Endothelial cell (in vitro differentiated cells): ENCODE data around the gene IREB2. TPM values are rescaled to one million over a fixed set of nuclear protein-coding genes. Genes with fewer than 3 reads are reported as not detected.

Source experiments
- DNase-seq: peaks from one replicate; pipeline ENCODE4 v3.0.0; 2021; ENCODE audit warnings: low spot score
- H3K27ac Mint-ChIP-seq: one replicate; pipeline ENCODE4 v1.8.0; 2021; ENCODE audit warnings: mixed read lengths, inconsistent platforms; ENCODE audit not compliant: unreplicated experiment
- H3K27me3 Mint-ChIP-seq: one replicate; pipeline ENCODE4 v1.8.0; 2021; ENCODE audit warnings: mild to moderate bottlenecking, moderate library complexity, mixed read lengths, inconsistent platforms; ENCODE audit not compliant: unreplicated experiment
- H3K36me3 Mint-ChIP-seq: one replicate; pipeline ENCODE4 v1.8.0; 2021; ENCODE audit warnings: mild to moderate bottlenecking, low read depth, mixed read lengths, inconsistent platforms; ENCODE audit not compliant: unreplicated experiment
- H3K4me1 Mint-ChIP-seq: one replicate; pipeline ENCODE4 v1.8.0; 2021; ENCODE audit warnings: mild to moderate bottlenecking, mixed read lengths, inconsistent platforms; ENCODE audit not compliant: unreplicated experiment
- H3K4me3 Mint-ChIP-seq: one replicate; pipeline ENCODE4 v1.8.0; 2021; ENCODE audit warnings: mild to moderate bottlenecking, mixed read lengths, inconsistent platforms; ENCODE audit not compliant: unreplicated experiment
- H3K9me3 Mint-ChIP-seq: one replicate; pipeline ENCODE4 v1.8.0; 2021; ENCODE audit warnings: mixed read lengths, inconsistent platforms; ENCODE audit not compliant: unreplicated experiment
- total RNA-seq: library from RNA; stranded (reverse); fragmentation: NEBNext Ultra II Directional; extraction: Animal tissue kit (Norgen Biotek cat#: 25700); gene quantifications from one replicate; pipeline ENCODE4 v1.2.1, GENCODE V29; 2021; ENCODE audit not compliant: unreplicated experiment
- TF ChIP-seq, protein P1 (sequence below): fragments of 200-600 bp; sonication (generic); IDR thresholded peaks from one replicate; pipeline ENCODE4 v1.5.0; 2021; ENCODE audit warnings: antibody characterized with exemption; ENCODE audit not compliant: unreplicated experiment

The IREB2 gene
- total RNA-seq, 1 donor from 2014 or later = 71.3 TPM

DNA sequence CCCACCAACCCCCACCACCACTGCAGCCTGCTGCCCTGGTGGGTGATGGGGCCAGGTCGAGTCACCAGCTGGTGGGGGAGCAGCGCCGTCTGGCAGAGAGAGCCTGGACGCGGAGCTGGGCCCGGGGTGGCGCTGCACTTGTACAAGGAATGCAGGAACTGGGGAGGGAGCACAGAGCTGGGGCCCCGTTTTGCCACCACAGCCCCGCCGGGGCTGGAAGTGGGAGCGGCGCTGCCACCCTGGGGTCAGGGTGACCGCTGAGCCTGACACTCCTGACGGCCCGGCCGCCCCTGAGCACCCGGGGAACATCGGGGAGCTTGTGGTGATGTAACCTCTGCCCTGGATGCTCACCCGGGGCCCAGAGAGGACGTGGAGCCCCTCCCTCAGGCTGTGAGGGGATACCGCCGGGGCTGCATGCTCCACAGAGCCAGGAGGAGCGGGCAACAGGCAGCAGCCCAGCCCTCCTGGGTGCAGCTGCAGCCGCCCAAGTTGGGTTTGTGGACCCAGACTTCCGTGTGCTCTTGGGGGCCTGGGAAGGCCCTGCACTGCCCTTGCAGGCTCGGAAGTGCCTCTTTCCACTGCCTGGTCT, 32.6 kb upstream of the IREB2 start:
- no peak overlapping the region for H3K27ac Mint-ChIP-seq
- no peaks in the 10 kb centered on the region for H3K27me3 Mint-ChIP-seq
- peaks cover 11% of the 10 kb centered on the region for H3K4me1 Mint-ChIP-seq
- DNase-seq = no peak
- TF ChIP-seq, protein P1, sequence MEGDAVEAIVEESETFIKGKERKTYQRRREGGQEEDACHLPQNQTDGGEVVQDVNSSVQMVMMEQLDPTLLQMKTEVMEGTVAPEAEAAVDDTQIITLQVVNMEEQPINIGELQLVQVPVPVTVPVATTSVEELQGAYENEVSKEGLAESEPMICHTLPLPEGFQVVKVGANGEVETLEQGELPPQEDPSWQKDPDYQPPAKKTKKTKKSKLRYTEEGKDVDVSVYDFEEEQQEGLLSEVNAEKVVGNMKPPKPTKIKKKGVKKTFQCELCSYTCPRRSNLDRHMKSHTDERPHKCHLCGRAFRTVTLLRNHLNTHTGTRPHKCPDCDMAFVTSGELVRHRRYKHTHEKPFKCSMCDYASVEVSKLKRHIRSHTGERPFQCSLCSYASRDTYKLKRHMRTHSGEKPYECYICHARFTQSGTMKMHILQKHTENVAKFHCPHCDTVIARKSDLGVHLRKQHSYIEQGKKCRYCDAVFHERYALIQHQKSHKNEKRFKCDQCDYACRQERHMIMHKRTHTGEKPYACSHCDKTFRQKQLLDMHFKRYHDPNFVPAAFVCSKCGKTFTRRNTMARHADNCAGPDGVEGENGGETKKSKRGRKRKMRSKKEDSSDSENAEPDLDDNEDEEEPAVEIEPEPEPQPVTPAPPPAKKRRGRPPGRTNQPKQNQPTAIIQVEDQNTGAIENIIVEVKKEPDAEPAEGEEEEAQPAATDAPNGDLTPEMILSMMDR = no peak
- no peak overlapping the region for H3K4me3 Mint-ChIP-seq
- H3K36me3 Mint-ChIP-seq = no peaks in the 10 kb centered on the region
- H3K9me3 Mint-ChIP-seq = no peaks in the 10 kb centered on the region

DNA sequence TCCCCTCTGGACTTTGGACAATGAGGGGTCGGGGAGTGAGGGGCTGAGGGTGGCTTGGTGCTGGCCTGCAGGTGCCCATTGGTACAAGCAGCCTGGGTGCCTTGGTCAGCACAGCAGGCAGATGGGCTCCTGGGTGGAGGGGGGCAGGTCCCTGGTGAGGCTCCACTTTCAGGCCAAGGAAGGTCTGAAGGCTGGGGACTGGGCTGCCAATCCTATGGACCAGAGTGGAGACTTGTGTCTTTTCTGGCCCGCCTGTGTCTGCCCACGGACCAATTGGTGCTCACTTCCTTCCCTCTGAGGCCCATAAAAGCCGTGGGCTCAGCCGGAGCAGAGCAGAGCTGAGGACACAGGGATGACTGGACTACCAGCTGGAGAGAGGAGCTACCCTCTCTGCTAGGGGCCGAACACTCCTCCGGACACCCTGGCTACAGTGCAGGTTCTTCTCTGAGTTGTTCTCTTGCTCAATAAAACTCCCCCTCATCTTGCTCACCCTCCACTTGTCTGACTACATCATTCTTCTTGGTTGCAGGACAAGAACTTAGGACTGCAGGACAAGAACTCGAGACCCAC, 31.9 kb upstream of the IREB2 start:
- no peak overlapping the region for H3K27ac Mint-ChIP-seq

DNA sequence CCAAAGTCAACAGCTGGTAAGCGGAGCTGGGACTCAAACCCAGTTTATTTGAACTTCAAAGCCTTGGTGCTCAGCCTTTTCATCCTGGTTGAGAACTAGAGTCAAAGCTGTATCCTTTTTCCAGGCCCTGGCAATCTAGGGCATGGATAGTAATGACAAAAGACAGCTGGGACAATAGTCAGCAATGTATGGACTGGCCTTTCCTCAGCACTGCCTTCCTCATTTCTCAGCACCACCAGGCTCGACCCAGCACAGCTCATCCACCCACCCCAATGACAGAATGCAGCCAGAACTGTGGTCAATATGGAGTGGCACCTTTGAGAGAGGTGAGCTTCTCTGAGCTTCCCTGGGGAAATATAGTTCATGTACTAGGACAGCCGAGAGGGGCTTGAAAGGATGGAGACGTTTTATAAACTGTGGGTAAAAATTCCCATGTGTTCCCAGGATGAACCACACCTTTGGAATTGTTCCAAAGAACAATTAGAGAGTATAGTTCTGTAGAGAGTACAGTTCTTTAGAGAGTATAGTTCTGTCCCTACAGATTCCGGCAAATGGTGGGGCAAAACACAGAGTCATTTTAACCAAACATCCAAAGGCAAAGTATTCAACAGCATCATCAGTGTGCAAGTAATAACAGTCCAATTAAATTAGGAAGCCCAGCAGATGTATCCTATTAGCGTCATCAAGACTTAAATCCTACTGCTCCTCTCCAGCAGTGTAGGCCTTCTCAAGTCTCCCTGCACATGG, 30.2 kb upstream of the IREB2 start:
- no peak for DNase-seq
- Mint-ChIP-seq H3K27me3 (no peaks in the 10 kb centered on the region), H3K4me1 (peaks cover 20% of the 10 kb centered on the region), H3K4me3 (no peak overlapping the region), H3K36me3 (no peaks in the 10 kb centered on the region), H3K27ac (no peak overlapping the region), H3K9me3 (no peaks in the 10 kb centered on the region)
- TF ChIP-seq, protein P1 = no peak

More for the DNA sequence above, 31.9 kb upstream of the IREB2 start:
- Mint-ChIP-seq H3K36me3 (no peaks in the 10 kb centered on the region), H3K4me3 (no peak overlapping the region), H3K27me3 (no peaks in the 10 kb centered on the region), H3K4me1 (peaks cover 13% of the 10 kb centered on the region), H3K9me3 (no peaks in the 10 kb centered on the region)
- DNase-seq = no peak
- TF ChIP-seq, protein P1 = no peak

DNA sequence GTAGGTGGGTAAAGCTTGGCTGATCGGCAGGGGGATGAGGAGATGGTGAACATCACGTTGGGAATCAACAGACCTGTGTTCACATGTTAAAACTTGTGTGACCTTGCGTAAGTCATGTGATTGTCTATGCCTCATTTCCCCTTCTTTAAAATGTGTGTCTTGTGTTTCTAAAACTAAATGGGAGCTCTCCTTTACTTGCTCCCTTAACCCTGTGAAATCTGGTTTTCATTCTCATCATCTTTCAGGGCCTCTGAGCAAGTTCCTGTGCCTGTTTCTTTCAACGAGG, 29.7 kb upstream of the IREB2 start:
- Mint-ChIP-seq H3K9me3 (no peaks in the 10 kb centered on the region), H3K27me3 (no peaks in the 10 kb centered on the region), H3K27ac (no peak overlapping the region), H3K4me3 (no peak overlapping the region), H3K36me3 (no peaks in the 10 kb centered on the region), H3K4me1 (peaks cover 20% of the 10 kb centered on the region)
- TF ChIP-seq, protein P1 = no peak
- no peak for DNase-seq

DNA sequence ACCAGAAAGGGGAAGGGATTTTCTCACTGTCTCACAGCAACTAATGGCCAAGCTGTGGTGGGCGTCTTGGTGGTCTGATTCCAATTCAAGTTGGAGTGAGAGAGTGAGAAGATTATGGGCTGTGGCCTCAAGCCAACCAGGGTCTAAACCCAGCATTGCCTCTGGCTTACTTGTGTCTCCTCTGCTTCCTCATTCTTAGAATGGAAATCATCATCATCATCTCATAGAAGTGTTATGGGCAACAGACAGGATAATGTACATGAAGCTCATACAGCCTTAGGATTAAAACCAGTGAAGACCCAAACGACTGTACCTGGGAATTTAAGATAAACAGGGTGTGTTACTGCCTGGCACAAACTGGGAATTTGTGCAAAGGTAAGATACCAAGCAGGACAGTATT, 29.1 kb upstream of the IREB2 start:
- DNase-seq = no peak
- no peak overlapping the region for H3K27ac Mint-ChIP-seq
- H3K9me3 Mint-ChIP-seq = no peaks in the 10 kb centered on the region
- TF ChIP-seq, protein P1 = no peak
- no peak overlapping the region for H3K4me3 Mint-ChIP-seq
- H3K36me3 Mint-ChIP-seq = no peaks in the 10 kb centered on the region
- H3K27me3 Mint-ChIP-seq = peaks cover under 1% of the 10 kb centered on the region
- peaks cover 20% of the 10 kb centered on the region for H3K4me1 Mint-ChIP-seq
